ENCODE measurements around the gene HBB. TPM values are rescaled to one million over a fixed set of nuclear protein-coding genes. Genes with fewer than 3 reads are reported as not detected.

The HBB gene
- total RNA-seq, 2 donors from 2014 or later = 1,514 to 1,650 TPM

DNA sequence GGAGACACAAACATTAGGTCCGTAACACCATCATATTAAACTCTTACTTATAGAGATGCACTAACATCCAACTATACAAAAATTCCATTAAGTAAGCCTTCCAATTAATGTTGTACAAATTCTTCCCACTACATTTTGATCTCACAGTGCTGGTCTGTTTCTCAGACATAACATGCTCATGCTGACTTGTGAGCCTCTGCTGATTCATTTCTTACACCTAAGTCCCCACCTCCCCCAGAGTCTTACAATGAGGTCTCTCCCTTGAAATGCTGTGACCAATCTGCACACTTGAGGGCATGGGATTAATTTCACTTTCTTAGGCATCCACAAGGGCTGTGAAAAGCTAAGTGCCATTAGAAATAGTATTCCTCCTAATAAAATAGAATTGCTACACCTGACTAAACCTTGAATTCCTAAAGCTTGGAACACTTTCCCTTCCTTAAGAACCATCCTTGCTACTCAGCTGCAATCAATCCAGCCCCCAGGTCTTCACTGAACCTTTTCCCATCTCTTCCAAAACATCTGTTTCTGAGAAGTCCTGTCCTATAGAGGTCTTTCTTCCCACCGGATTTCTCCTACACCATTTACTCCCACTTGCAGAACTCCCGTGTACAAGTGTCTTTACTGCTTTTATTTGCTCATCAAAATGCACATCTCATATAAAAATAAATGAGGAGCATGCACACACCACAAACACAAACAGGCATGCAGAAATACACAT, 20.8 kb upstream of the HBB start:
- no peaks in the 10 kb centered on the region for H3K36me3 ChIP-seq
- no peaks in the 10 kb centered on the region for H3K27me3 ChIP-seq
- H3K27ac ChIP-seq = no peak overlapping the region
- H3K4me3 ChIP-seq = no peak overlapping the region
- no peaks in the 10 kb centered on the region for H3K9me3 ChIP-seq
- TF ChIP-seq, protein P1, sequence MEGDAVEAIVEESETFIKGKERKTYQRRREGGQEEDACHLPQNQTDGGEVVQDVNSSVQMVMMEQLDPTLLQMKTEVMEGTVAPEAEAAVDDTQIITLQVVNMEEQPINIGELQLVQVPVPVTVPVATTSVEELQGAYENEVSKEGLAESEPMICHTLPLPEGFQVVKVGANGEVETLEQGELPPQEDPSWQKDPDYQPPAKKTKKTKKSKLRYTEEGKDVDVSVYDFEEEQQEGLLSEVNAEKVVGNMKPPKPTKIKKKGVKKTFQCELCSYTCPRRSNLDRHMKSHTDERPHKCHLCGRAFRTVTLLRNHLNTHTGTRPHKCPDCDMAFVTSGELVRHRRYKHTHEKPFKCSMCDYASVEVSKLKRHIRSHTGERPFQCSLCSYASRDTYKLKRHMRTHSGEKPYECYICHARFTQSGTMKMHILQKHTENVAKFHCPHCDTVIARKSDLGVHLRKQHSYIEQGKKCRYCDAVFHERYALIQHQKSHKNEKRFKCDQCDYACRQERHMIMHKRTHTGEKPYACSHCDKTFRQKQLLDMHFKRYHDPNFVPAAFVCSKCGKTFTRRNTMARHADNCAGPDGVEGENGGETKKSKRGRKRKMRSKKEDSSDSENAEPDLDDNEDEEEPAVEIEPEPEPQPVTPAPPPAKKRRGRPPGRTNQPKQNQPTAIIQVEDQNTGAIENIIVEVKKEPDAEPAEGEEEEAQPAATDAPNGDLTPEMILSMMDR (IDR thresholded peaks at IDR 0.05) = no peak
- no peaks in the 10 kb centered on the region for H3K4me1 ChIP-seq
- no peak for DNase-seq (ENCODE audit: low spot score)

DNA sequence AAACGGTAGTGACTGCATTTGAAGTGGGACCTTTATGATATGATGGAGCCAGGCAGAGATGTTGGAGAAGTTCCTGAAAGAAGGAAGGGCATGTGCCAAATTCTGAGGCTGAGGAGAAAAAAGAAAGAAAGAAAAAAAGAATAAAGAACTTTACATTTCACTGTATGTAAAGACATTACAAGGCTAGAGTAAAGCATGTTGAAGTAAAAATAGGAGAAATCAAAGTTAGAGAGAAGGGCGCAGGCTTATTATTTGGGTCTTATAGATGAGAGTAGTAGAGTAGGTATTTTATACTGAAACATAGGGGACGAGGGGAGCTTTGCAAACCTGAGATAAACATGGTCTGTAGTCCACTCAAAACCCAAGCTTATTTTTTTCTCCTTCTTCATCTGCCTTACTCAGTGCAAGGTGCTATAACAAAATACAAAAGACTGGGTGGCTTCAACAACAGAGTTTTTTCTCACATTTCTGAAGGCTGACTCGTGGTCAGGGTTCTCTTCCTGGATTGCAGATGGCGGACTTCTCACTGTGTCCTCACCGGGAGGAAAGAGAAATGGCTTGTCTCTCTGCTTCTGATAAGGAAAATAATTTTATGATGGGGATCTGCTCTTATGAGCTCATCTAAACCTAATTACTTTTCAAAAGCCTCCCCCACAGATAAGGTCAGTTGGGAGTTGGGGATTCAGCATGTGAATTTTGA, 20.1 kb upstream of the HBB start:
- Histone ChIP-seq H3K9me3 (no peaks in the 10 kb centered on the region), H3K36me3 (no peaks in the 10 kb centered on the region)

DNA sequence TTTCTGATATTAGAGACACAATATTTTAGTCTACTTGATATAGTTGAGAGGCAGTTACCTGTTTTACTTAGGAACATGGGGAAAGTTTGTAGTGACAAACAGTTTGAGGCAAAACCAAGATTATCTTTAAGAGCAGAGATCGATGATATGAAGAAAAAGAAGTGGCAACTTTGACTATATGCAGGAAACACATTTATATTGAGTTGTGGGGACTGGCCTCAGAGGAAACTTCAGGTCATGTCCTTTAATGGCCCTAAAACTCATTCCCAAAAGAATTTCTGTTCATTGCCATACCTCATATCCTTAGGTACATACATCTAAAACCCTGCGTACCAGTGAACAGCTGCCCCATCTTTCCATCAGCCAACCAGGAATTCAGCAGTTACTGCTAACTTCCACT, 18.3 kb upstream of the HBB start:
- Histone ChIP-seq H3K4me1 (no peaks in the 10 kb centered on the region), H3K9me3 (no peaks in the 10 kb centered on the region), H3K36me3 (no peaks in the 10 kb centered on the region), H3K27ac (no peak overlapping the region), H3K27me3 (no peaks in the 10 kb centered on the region), H3K4me3 (no peak overlapping the region)
- TF ChIP-seq, protein P1 (IDR thresholded peaks at IDR 0.05) = no peak
- DNase-seq (ENCODE audit: low spot score) = no peak

More for the DNA sequence above, 20.1 kb upstream of the HBB start:
- no peak overlapping the region for H3K4me3 ChIP-seq
- no peaks in the 10 kb centered on the region for H3K4me1 ChIP-seq
- TF ChIP-seq, protein P1 (IDR thresholded peaks at IDR 0.05) = no peak
- no peaks in the 10 kb centered on the region for H3K27me3 ChIP-seq
- H3K27ac ChIP-seq = no peak overlapping the region
- DNase-seq (ENCODE audit: low spot score) = no peak

DNA sequence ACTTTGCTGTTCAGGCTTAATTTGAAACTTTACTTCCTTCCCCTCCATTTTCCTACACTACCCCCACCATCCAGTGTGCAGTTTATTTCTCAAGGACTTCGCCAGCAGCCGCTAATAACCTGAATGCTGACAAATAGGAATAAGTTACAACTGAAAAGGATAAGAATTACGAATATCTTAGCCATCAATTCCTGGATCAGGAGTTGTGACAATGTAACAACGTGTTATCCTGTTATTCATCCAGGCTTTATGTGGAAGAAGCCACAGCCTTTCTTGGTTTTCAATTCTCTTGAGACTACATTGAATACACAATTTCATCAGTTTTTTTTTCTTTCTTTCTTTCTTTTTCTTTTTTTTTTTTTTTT, 16.9 kb upstream of the HBB start:
- Histone ChIP-seq H3K4me3 (no peak overlapping the region), H3K27me3 (no peaks in the 10 kb centered on the region), H3K27ac (no peak overlapping the region), H3K4me1 (no peaks in the 10 kb centered on the region), H3K36me3 (no peaks in the 10 kb centered on the region), H3K9me3 (no peaks in the 10 kb centered on the region)
- no peak for DNase-seq (ENCODE audit: low spot score)
- TF ChIP-seq, protein P1 (IDR thresholded peaks at IDR 0.05) = no peak

DNA sequence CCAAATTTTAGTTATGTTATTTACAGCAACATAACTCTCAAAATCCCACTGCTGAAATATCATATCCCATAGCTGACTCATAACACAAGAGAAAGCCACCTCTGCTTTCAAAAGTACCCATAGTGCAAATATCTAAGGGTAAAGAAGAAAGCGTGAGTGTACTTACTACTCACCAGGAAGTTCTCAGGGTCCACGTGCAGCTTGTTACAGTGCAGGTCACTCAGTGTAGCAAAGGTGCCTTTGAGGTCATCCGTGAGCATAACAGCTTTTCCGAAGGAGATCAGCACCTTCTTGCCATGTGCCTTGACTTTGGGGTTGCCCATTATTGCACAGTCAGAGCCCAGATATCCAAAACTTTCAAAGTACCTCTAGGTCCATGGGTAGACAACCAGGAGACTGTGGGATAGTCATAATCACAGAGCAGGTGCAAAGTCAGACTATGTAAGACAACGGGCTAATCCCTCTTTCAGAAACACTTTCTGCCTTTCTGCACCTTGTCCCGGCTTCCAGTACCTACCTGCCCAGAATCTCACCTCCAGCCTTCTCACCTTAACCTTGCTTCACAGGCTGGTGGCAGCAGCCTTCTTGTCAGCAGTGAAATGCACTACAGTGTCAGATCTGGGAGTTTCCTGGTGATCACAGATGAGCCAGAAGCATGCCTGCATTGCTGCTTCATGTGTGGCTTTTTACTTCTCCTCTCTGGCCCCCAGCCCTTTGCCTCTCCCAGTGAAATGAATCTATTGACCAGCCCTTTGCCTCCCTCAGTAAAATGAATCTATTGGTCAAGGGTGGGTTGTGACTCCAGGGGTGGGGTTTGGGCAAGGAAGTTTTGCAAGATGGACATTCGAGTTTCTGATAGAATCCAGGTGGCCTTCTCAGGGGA, 16.3 kb upstream of the HBB start:
- no peak overlapping the region for H3K4me3 ChIP-seq
- H3K9me3 ChIP-seq = no peaks in the 10 kb centered on the region
- DNase-seq (ENCODE audit: low spot score) = no peak
- TF ChIP-seq, protein P1 (IDR thresholded peaks at IDR 0.05) = no peak
- H3K4me1 ChIP-seq = no peaks in the 10 kb centered on the region
- H3K27ac ChIP-seq = no peak overlapping the region
- H3K36me3 ChIP-seq = no peaks in the 10 kb centered on the region
- H3K27me3 ChIP-seq = no peaks in the 10 kb centered on the region
